ENCODE data around the gene OR2A2. TPM values are rescaled to one million over a fixed set of nuclear protein-coding genes. Genes with fewer than 3 reads are reported as not detected.

The OR2A2 gene
- total RNA-seq, 1 donor from 2014 or later: not detected

DNA sequence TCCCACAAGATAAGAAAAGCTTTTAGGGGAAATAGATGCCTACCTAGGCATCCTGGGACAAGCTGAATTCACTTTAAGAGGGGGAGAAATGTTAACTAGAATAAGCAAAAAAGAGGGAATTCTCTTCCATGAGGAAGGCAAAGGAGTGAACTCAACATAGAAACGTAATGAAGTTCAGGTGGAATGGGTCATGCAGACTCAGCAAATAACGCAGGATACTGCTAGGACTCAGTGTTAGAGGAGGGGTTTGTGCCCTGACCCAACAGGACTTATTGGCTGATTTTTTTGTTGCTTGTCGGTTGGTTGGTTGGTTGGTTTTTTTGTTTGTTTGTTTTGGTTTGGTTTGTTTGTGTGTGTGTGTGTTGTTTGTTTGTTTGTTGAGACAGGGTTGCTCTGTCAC, 22.9 kb downstream of the OR2A2 start:
- no peaks in the 10 kb centered on the region for H3K4me1 Mint-ChIP-seq (ENCODE audit: unreplicated experiment)
- no peak overlapping the region for H3K4me3 Mint-ChIP-seq (ENCODE audit: unreplicated experiment)
- no peaks in the 10 kb centered on the region for H3K9me3 Mint-ChIP-seq (ENCODE audit: unreplicated experiment)
- H3K27ac Mint-ChIP-seq (ENCODE audit: unreplicated experiment): no peak overlapping the region
- TF ChIP-seq, protein P1, sequence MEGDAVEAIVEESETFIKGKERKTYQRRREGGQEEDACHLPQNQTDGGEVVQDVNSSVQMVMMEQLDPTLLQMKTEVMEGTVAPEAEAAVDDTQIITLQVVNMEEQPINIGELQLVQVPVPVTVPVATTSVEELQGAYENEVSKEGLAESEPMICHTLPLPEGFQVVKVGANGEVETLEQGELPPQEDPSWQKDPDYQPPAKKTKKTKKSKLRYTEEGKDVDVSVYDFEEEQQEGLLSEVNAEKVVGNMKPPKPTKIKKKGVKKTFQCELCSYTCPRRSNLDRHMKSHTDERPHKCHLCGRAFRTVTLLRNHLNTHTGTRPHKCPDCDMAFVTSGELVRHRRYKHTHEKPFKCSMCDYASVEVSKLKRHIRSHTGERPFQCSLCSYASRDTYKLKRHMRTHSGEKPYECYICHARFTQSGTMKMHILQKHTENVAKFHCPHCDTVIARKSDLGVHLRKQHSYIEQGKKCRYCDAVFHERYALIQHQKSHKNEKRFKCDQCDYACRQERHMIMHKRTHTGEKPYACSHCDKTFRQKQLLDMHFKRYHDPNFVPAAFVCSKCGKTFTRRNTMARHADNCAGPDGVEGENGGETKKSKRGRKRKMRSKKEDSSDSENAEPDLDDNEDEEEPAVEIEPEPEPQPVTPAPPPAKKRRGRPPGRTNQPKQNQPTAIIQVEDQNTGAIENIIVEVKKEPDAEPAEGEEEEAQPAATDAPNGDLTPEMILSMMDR (IDR thresholded peaks at IDR 0.05; ENCODE audit: unreplicated experiment): no peak
- H3K27me3 Mint-ChIP-seq (ENCODE audit: unreplicated experiment): no peaks in the 10 kb centered on the region
- DNase-seq (ENCODE audit: low spot score): no peak
- H3K36me3 Mint-ChIP-seq (ENCODE audit: low read depth, unreplicated experiment): no peaks in the 10 kb centered on the region

DNA sequence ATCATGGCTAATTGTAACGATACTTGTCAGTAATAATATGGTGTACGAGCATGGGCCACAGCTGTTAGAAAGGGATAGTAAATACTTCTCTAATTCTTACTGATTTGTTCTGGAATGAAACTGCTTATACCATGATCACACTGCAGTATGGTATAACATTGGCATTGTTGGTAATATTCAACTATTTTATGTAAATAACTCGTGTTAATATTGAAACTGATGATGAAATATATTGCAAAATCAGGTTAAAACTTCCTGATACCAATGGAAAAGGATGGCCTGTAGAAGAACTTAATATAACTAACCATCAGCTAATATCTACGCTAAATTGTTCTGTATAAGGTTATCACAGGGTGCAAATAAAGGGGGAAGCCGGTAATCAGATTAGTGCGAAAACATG, 23.9 kb downstream of the OR2A2 start:
- TF ChIP-seq, protein P1 (IDR thresholded peaks at IDR 0.05; ENCODE audit: unreplicated experiment): no peak
- no peaks in the 10 kb centered on the region for H3K9me3 Mint-ChIP-seq (ENCODE audit: unreplicated experiment)
- no peak overlapping the region for H3K4me3 Mint-ChIP-seq (ENCODE audit: unreplicated experiment)
- H3K27ac Mint-ChIP-seq (ENCODE audit: unreplicated experiment): no peak overlapping the region
- no peaks in the 10 kb centered on the region for H3K27me3 Mint-ChIP-seq (ENCODE audit: unreplicated experiment)
- H3K4me1 Mint-ChIP-seq (ENCODE audit: unreplicated experiment): no peaks in the 10 kb centered on the region
- no peak for DNase-seq (ENCODE audit: low spot score)
- H3K36me3 Mint-ChIP-seq (ENCODE audit: low read depth, unreplicated experiment): no peaks in the 10 kb centered on the region

DNA sequence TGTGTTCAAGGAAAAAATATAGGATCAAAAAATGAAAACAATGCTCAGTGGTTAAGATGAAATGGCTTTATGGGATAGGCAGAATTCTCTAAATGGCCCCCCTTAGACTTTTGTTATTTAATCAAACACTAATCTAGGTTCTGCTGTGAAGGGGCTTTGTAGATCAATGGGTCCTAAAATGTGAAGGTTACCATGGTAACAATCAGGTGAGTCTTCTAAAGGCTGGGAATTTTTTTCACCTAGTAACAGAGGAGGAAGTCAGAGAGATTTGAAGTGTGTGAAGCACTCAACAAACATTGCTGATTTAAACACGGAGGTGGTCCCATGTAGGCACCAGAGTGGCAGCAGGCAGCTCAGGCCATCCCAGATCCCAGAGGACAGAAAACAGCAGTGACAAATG, 24.7 kb downstream of the OR2A2 start:
- no peak overlapping the region for H3K27ac Mint-ChIP-seq (ENCODE audit: unreplicated experiment)
- no peaks in the 10 kb centered on the region for H3K36me3 Mint-ChIP-seq (ENCODE audit: low read depth, unreplicated experiment)
- no peaks in the 10 kb centered on the region for H3K4me1 Mint-ChIP-seq (ENCODE audit: unreplicated experiment)
- DNase-seq (ENCODE audit: low spot score): no peak
- no peaks in the 10 kb centered on the region for H3K9me3 Mint-ChIP-seq (ENCODE audit: unreplicated experiment)
- H3K4me3 Mint-ChIP-seq (ENCODE audit: unreplicated experiment): no peak overlapping the region
- TF ChIP-seq, protein P1 (IDR thresholded peaks at IDR 0.05; ENCODE audit: unreplicated experiment): no peak
- no peaks in the 10 kb centered on the region for H3K27me3 Mint-ChIP-seq (ENCODE audit: unreplicated experiment)

DNA sequence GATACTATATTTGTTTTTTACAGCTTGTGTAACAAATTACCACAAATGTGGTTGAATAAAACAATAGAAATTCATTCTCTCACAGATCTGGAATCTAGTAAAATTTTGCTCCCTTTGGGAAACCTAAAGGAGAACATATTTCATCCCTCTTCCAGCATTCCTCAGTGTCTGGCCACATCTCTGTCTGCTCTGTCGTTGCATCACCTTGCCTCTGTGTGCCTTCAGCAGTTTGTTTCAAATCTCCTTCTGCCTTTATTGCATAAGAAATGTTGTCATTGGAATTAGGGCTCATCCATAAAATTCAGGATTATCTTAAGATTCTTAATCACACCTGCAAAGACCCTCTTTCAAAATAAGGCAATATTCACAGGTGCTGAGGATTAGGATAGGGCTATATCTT, 28.1 kb downstream of the OR2A2 start:
- TF ChIP-seq, protein P1 (IDR thresholded peaks at IDR 0.05; ENCODE audit: unreplicated experiment): no peak
- Mint-ChIP-seq H3K27me3 (ENCODE audit: unreplicated experiment) (no peaks in the 10 kb centered on the region), H3K4me3 (ENCODE audit: unreplicated experiment) (no peak overlapping the region), H3K4me1 (ENCODE audit: unreplicated experiment) (no peaks in the 10 kb centered on the region), H3K27ac (ENCODE audit: unreplicated experiment) (no peak overlapping the region), H3K9me3 (ENCODE audit: unreplicated experiment) (no peaks in the 10 kb centered on the region), H3K36me3 (ENCODE audit: low read depth, unreplicated experiment) (no peaks in the 10 kb centered on the region)
- DNase-seq (ENCODE audit: low spot score): no peak

DNA sequence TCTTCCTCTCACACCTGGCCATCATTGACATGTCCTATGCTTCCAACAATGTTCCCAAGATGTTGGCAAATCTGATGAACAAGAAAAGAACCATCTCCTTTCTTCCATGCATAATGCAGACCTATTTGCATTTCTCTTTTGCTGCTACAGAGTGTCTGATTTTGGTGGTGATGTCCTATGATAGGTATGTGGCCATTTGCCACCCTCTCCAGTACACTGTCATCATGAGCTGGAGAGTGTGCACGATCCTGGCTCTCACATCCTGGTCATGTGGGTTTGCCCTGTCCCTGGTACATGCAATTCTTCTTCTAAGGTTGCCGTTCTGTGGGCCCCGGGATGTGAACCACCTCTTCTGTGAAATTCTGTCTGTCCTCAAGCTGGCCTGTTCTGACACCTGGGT, 32.8 kb downstream of the OR2A2 start:
- peaks cover 7% of the 10 kb centered on the region for H3K9me3 Mint-ChIP-seq (ENCODE audit: unreplicated experiment)
- H3K4me1 Mint-ChIP-seq (ENCODE audit: unreplicated experiment): no peaks in the 10 kb centered on the region
- no peaks in the 10 kb centered on the region for H3K36me3 Mint-ChIP-seq (ENCODE audit: low read depth, unreplicated experiment)
- H3K4me3 Mint-ChIP-seq (ENCODE audit: unreplicated experiment): no peak overlapping the region
- no peak overlapping the region for H3K27ac Mint-ChIP-seq (ENCODE audit: unreplicated experiment)
- TF ChIP-seq, protein P1 (IDR thresholded peaks at IDR 0.05; ENCODE audit: unreplicated experiment): no peak
- DNase-seq (ENCODE audit: low spot score): no peak
- peaks cover 1% of the 10 kb centered on the region for H3K27me3 Mint-ChIP-seq (ENCODE audit: unreplicated experiment)

Measured in endothelial cell (in vitro differentiated cells).